Mesodermal cell (in vitro differentiated cells): ENCODE results near the gene GPRIN1.

Experiments used
- H3K27ac ChIP-seq: 2 replicates; pipeline ENCODE4 v1.7.0; 2013; ENCODE audit warnings: mild to moderate bottlenecking, low read depth, low read length, moderate library complexity; ENCODE audit not compliant: severe bottlenecking
- H3K36me3 ChIP-seq: 2 replicates; pipeline ENCODE4 v1.7.1; 2013; ENCODE audit warnings: mild to moderate bottlenecking, low read length, moderate library complexity; ENCODE audit not compliant: control insufficient read depth, insufficient read depth
- H3K4me1 ChIP-seq: one replicate; pipeline ENCODE4 v1.7.1; 2013; ENCODE audit warnings: mild to moderate bottlenecking, low read length; ENCODE audit not compliant: insufficient read depth, control insufficient read depth, poor library complexity, severe bottlenecking
- H3K4me3 ChIP-seq: 2 replicates; pipeline ENCODE4 v1.7.0; 2013; ENCODE audit warnings: low read length, control low read depth, mild to moderate bottlenecking; ENCODE audit not compliant: insufficient read depth, poor library complexity, severe bottlenecking; ENCODE audit errors: extremely low read depth
- H3K9me3 ChIP-seq: 2 replicates; pipeline ENCODE4 v1.7.1; 2013; ENCODE audit warnings: mild to moderate bottlenecking, low read length, moderate library complexity; ENCODE audit not compliant: control insufficient read depth
- WGBS, 2 experiments: methylation state at CpG; one replicate each; pipeline ENCODE4 v1.1.5; 2013; ENCODE audit warnings: missing lambda C conversion rate in 2 of 2; ENCODE audit not compliant: insufficient coverage in 2 of 2; 5-methylcytosine and 5-hydroxymethylcytosine counted together

The GPRIN1 gene

GRCh38 chr5:176550275-176550831 is 59.6 kb downstream of the GPRIN1 start:
- H3K27ac ChIP-seq: no peak overlapping the region
- peaks cover 3% of the 10 kb centered on the region for H3K4me1 ChIP-seq
- no peaks in the 10 kb centered on the region for H3K36me3 ChIP-seq
- H3K9me3 ChIP-seq: no peaks in the 10 kb centered on the region
- no peak overlapping the region for H3K4me3 ChIP-seq
- 89 to 90% methylated on average over 13 to 15 of the region's 16 CpGs for WGBS, 2 experiments

- no peak overlapping the region for H3K27ac ChIP-seq
- WGBS, 2 experiments: 91% methylated on average over 6 to 7 of the region's 7 CpGs
- H3K4me1 ChIP-seq: peaks cover 3% of the 10 kb centered on the region
- H3K9me3 ChIP-seq: no peaks in the 10 kb centered on the region
- H3K36me3 ChIP-seq: no peaks in the 10 kb centered on the region
- no peak overlapping the region for H3K4me3 ChIP-seq
Measured at GRCh38 chr5:176549871-176550270, 60.1 kb downstream of the GPRIN1 start.

GRCh38 chr5:176548967-176549444 is 61.0 kb downstream of the GPRIN1 start, which contains the start of gene CDHR2:
CDHR2 (plus strand) TSS chr5:176549342; CDS start chr5:176565353, 16,011 bp downstream.
- H3K4me1 ChIP-seq: peaks cover 3% of the 10 kb centered on the region
- H3K36me3 ChIP-seq: no peaks in the 10 kb centered on the region
- WGBS, 2 experiments: 91 to 92% methylated on average over 12 to 14 of the region's 18 CpGs
- no peak within 1 kb of the TSS for H3K4me3 ChIP-seq
- H3K9me3 ChIP-seq: no peaks in the 10 kb centered on the region
- H3K27ac ChIP-seq: no peak within 1 kb of the TSS

GRCh38 chr5:176547802-176548201 is 62.2 kb downstream of the GPRIN1 start:
- Histone ChIP-seq H3K9me3 (no peaks in the 10 kb centered on the region), H3K4me1 (peaks cover 3% of the 10 kb centered on the region), H3K36me3 (no peaks in the 10 kb centered on the region), H3K4me3 (no peak overlapping the region), H3K27ac (no peak overlapping the region)
- WGBS, 2 experiments: 88% methylated on average over 4 to 6 of the region's 8 CpGs
